NCI-H2227 (cell line): ENCODE results near the gene ADD1.
"Not testable (repeated sequence)": the region's sequence is repeated elsewhere in the genome, so short reads cannot be mapped to it uniquely, and the experiment has no call there.

Experiments
- DNase-seq: peaks from one replicate; lab custom pipeline; 2025; ENCODE audit not compliant: unreplicated experiment; lab: John Stamatoyannopoulos, UW

ADD1 gene

DNA sequence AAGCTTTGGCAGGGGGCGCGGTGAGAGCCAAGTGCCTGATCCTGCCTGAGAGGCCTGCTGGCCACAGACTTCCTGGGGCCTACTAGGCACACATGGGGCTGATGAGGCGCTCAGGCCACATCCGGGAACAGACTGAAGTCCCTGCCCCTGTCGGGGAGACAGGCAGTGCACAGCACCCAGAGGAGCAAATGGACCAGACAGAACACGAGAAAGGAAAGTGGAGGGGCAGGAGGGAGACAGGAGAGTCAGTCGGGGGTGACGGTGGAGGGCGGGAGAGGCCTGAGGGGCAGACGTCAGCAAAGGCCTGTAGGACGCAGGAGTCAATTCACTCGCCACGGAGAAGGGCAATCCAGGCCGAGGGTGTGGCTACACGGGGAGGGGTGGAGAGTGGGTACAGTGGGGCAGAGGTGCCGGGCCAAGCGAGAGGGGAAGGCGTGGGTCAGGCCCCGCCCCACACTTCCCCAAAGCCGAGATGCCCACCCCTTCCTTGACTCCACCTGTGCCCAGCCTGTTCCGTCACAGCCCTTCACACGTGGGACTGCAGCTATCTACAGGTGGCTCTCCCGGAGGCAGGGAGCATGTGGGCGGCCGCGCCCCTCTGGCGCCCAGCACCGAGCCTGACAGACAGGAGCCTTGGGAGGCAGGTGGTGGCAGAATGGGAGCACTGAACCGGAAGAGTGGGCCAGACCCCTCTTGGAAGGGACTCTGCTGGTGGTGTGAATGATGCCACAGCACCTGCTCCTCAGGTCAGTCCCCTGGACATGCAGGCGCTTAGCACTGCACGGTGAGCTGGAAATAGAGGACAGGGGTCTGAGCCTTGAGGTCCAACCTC is 99.1 kb downstream of the ADD1 start:
- no peak for DNase-seq

GRCh38 chr4:2943364-2944090 is 99.9 kb downstream of the ADD1 start:
- DNase-seq: no peak

DNA sequence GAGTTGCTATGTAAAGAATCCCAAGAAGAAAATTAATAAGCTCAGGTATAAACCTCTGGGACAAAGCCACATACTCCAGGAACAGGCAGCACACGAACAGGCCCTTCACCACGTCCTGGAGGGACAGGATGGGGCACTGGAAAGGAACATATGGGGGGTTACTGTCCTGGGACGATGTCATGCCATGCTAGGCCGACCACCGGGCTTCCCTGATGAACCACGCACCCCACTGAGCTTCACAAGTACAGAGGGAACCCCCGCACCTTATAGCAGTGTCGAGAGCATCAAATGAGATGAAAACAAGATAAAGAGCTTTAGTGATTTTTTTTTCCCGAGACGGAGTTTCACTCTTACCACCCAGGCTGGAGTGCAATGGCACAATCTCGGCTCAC is 100.4 kb downstream of the ADD1 start:
- no peak for DNase-seq

DNA sequence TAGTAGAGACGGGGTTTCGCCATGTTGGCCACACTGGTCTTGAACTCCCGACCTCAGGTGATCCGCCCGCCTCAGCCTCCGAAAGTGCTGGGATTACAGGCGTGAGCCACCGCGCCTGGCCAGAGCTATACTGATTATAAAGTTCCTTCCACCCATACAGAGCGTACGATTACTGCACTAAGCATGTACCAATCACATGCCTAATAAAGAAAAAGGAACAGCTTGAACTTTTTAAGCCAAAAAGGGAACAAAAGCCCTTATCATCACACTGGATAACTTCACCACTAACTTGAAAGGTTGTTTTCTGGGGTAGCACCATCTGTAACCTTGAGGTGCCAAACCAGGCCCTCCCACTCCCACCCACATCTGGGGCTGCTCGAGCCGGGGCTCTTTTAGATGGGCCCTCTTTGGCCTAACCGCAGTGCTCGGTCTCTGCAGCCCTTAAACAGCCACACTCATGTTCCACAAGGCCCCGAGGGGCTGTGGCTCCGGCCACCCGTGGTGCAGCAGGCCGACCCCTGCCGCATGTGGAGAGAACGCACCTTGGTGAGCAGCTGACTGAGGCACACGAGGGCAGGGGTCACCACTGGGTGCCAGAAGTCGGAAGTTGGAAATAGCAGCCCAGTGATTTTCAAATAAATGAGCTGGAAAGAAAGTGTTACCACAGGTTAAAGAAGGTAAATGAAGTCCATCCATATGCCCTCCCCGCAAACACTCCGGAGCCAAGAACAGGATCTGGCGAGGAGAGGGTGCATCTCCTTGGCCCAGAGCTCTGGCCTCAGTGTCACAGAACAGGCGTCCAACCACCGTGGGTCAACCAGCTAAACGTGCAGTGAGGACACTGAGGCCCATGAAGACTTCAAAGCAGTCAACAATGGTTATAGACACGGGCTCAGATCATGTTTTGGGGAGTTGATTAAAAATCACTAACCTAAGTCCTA is 101.2 kb downstream of the ADD1 start:
- no peak for DNase-seq

- not testable (repeated sequence) for DNase-seq
Observed at GRCh38 chr4:2945619-2946604, 102.3 kb downstream of the ADD1 start.

- DNase-seq: no peak
Observed at GRCh38 chr4:2946812-2947600, 103.4 kb downstream of the ADD1 start.

DNA sequence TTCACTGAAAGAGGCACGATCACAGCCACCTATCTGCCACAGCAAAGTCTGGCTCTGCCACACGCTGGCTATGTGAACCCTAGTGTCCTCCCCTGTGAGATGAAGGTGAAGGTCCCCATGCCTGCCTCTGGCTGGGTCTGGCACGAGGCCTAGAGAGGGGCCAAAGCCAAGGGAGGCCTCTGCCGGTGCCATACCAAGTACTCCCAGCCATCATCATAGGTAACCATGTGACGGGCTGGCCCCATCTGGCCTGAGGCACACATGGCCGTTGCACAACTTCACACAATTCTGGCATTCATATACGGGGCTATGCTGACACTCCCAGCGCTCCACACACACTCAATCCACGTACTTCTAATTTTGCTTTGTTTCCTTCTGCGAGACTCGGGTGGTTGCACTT is 104.3 kb downstream of the ADD1 start:
- DNase-seq: no peak

DNA sequence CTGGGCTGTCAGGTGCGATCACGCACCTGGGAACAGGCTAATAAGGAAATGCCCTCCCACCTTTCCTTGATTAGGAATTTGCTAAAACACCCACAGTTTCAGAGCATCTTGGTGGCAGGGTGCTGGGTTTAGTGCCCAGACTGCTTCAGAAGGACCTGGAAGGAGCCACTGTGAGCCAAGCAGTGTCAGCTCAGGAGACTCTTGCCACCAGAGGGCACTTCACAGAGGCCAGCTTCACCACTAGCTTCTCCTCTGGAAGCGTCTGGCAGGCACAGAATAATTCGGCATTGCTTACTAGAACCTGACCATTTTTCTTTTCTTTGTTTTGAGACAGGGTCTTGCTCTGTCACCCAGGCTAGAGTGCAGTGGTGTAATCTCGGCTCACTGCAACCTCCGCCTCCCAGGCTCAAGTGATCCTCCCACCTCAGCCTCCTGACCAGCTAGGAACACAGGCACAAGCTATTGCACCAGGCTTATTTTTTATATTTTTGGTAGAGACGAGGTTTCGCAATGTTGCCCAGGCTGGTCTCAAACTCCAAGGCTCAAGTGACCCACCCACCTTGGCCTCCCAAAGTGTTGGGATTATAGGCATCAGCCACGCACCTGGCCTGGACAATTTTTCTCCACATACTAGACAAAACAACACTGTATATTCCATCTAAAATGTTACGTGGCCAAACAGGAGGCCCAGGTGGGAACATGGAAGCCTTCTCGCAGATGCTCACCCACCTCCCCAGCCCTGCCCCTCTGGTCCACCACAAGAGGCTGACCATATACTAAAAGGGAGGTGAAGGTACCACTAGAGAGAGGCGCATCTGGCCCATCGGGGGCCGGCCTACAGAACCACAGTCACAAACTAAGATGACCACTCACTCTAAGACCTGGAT is 105.5 kb downstream of the ADD1 start:
- no peak for DNase-seq

- DNase-seq: no peak
Observed at GRCh38 chr4:2949782-2950125, 106.1 kb downstream of the ADD1 start.

DNA sequence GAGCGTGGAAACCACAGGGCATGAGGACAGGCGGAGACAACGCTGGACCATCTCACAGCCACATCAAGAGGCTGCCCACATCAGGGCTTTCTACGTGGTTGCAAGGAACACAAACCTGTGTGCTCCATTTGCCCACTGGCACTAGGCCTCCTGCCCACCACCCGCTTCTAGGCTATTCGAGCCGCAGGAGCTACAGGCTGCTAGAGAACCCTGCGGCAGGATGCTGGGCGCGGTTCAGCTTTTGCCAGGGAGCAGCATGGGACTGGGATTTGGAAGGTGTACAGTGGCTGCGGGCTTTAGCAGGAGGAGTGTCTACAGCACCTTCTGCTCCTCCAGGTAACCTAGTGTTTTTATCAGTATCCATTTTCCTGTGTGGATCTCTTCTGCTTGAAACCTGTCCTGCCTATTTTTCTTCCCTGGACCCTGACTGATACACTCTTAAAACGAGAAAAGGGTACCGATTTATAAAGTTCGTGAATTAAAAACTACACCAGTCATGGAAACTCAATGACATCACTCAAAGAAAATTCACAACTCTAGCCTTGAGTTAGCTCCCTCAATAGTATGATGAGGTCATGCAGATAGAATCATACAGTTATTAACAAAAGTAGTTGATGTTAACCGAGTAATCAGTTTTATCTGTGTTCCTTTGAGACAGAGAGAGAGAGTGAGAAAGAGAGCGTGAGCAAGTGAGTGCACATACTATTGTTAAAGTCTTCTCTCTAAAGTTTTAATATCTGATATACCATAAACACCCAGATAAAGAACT is 106.8 kb downstream of the ADD1 start:
- no peak for DNase-seq

GRCh38 chr4:2953496-2953895 is 109.9 kb downstream of the ADD1 start:
- no peak for DNase-seq

DNA sequence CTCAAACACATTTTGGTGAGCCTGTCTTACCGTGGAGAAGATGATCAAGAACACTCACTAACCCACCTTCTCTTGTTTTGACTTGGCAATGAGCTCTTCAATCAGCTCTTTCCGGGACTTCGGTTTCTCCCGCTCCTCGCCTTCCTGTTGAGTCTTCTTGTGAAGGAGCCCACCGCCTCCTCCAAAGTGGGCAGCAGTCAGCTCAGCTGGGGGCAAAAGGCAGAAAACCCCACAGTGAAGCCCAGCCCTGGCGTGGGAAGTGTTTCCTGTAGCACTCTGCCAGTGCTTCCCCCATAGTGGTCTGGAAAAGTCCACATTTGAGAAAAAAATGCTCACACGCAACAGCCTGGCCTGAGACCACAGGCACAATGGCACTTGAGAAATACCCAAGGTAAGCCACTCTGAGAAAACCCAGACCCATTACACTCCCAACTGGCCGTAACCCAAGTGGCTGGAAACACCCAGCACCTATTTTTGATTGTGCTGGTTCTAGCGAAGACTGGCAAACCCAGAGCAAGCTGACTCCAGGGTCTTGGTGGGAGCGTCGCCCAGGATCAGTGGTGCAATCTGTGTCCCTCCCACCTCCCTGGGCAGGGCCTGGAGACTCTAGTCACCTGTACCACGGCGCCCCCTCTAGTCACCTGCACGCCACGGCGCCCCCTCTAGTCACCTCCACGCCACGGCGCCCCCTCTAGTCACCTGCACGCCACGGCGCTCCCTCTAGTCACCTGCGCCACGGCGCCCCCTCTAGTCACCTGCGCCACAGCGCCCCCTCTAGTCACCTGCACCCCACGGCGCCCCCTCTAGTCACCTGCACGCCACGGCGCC is 110.9 kb downstream of the ADD1 start:
- no peak for DNase-seq

- DNase-seq: not testable (repeated sequence)
Observed at GRCh38 chr4:2955186-2956044, 111.8 kb downstream of the ADD1 start.

DNA sequence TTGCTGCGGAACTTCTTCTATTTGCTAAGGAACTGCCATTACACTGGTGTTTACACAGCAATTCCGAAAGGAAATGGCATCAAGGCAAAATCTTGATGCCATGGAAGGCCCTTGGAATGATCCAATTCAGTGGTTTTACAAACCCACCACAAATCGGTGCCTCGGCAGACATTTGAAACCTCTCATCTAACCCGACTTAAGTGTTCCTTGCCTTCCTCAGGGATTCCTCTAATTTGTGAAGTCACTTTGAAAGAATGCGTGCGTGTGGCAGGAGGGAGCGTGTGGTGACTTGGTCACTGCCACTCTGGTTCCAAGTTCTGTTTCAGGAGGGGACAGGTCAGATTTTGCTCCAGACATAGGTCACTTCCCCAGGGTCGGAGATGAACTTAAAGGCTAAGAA is 114.8 kb downstream of the ADD1 start:
- no peak for DNase-seq

DNA sequence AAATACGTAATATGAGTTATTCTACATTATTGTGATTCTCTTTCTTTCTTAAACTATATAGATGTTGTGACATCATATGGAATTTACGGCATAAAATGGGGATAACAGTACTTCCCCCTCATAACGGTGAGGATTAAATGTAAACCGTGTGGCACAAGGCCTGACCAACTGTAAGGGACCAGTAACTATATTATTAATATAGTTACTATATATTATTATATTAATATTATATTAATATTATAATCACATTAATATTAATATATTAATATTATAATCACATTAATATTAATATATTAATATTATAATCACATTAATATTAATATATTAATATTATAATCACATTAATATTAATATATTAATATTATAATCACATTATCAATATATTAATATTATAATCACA is 116.8 kb downstream of the ADD1 start:
- not testable (repeated sequence) for DNase-seq

GRCh38 chr4:2961421-2961810 is 117.8 kb downstream of the ADD1 start:
- peak; percentile 10 for DNase-seq
